H1 (cell line): ENCODE results near the gene SNED1. TPM values are rescaled to one million over a fixed set of nuclear protein-coding genes. Genes with fewer than 3 reads are reported as not detected.

Experiments used
- CTCF ChIP-seq, 3 experiments: IDR thresholded peaks; 1 replicate in 2 of 3; 2 replicates in 1 of 3; pipeline versions ENCODE4 v1.5.1 to v1.6.1; 2011; ENCODE audit warnings: low read length in 3 of 3, mild to moderate bottlenecking in 3 of 3, inconsistent platforms in 2 of 3, low read depth in 1 of 3, moderate library complexity in 1 of 3; ENCODE audit not compliant: insufficient read depth in 1 of 3; ENCODE audit errors: control extremely low read depth in 1 of 3
- SAP30 ChIP-seq: fragments of 300-600 bp; sonication (generic); IDR thresholded peaks from 2 replicates; pipeline ENCODE4 v1.7.1; 2012; ENCODE audit warnings: low read length, moderate library complexity, mild to moderate bottlenecking, inconsistent platforms; ENCODE audit not compliant: insufficient read depth, insufficient replicate concordance
- polyA plus RNA-seq, 7 experiments: library from polyadenylated mRNA; depleted of rRNA in 3 of 7; stranded (reverse) in 5 of 7; unstranded in 2 of 7; fragments of >200 nt in 5 of 7; fragments of 200-250 nt in 2 of 7; gene quantifications; 1 replicate in 5 of 7; 2 replicates in 1 of 7; 4 replicates in 1 of 7; pipeline versions ENCODE4 v1.2.1 to v1.2.3, GENCODE V29; 2011 to 2013; ENCODE audit warnings: missing spikeins in 2 of 7, mixed read lengths in 2 of 7
- total RNA-seq: library from RNA; stranded (reverse); fragmentation: NEBNext Ultra II Directional; extraction: Animal tissue kit (Norgen Biotek cat#: 25700); gene quantifications from 2 replicates; pipeline ENCODE4 v1.2.1, GENCODE V29; 2021

The SNED1 gene
- total and polyA plus RNA-seq, 2 of the 8 experiments (the other 6 are each of a cell fraction or from before 2014, with no cell fraction given), result 1.9 TPM

GRCh38 chr2:241105641-241106040 lies 107.2 kb downstream of the SNED1 start (continued):
- TF ChIP-seq CTCF (IDR thresholded peaks at IDR 0.05; ENCODE audit: control extremely low read depth in 1 of 3, insufficient read depth in 1 of 3, low read depth in 1 of 3, low read length in 3 of 3), result no peak
- no peak for TF ChIP-seq SAP30
